Spleen (tissue), 11 donors: ENCODE measurements around the gene SMIM36. TPM values are rescaled to one million over a fixed set of nuclear protein-coding genes. Genes with fewer than 3 reads are reported as not detected.

Experiments used
- DNase-seq: peaks from one replicate; pipeline ENCODE4 v3.0.0-alpha.2; 2020
- H3K27ac ChIP-seq, 8 donors: fragments of 200-600 bp; sonication (generic) in 7 of 8; 1 replicate in 4 of 8; 2 replicates in 4 of 8; pipeline versions ENCODE4 v1.5.0 to v1.8.0; 2016 to 2021; ENCODE audit warnings: inconsistent platforms in 4 of 8, mild to moderate bottlenecking in 4 of 8, moderate library complexity in 1 of 8
- H3K27me3 ChIP-seq, 7 donors: fragments of 200-600 bp; sonication (generic) in 6 of 7; replicated peaks in 1 of 7; 1 replicate in 4 of 7; 2 replicates in 3 of 7; pipeline versions ENCODE4 v1.5.0 to v1.8.0; 2016 to 2021; ENCODE audit warnings: inconsistent platforms in 3 of 7, mild to moderate bottlenecking in 1 of 7
- H3K36me3 ChIP-seq, 6 donors: fragments of 200-600 bp; sonication (generic) in 5 of 6; 1 replicate in 4 of 6; 2 replicates in 2 of 6; pipeline versions ENCODE4 v1.5.0 to v1.8.0; 2016 to 2021; ENCODE audit warnings: inconsistent platforms in 2 of 6
- H3K4me1 ChIP-seq, 6 donors: fragments of 200-600 bp; sonication (generic) in 5 of 6; 1 replicate in 3 of 6; 2 replicates in 3 of 6; pipeline versions ENCODE4 v1.5.0 to v1.8.0; 2016 to 2021; ENCODE audit warnings: inconsistent platforms in 3 of 6
- H3K4me3 ChIP-seq, 8 donors: fragments of 200-600 bp; sonication (generic) in 7 of 8; 1 replicate in 4 of 8; 2 replicates in 4 of 8; pipeline versions ENCODE4 v1.5.0 to v1.8.0; 2016 to 2021; ENCODE audit warnings: inconsistent platforms in 4 of 8, mild to moderate bottlenecking in 4 of 8, moderate library complexity in 2 of 8
- H3K9me3 ChIP-seq, 8 donors: fragments of 200-600 bp; sonication (generic) in 7 of 8; 1 replicate in 4 of 8; 2 replicates in 4 of 8; pipeline versions ENCODE4 v1.5.0 to v1.8.0; 2016 to 2021; ENCODE audit warnings: inconsistent platforms in 4 of 8
- CTCF ChIP-seq, 11 experiments: fragments of 200-600 bp in 7 of 11; fragments of 450-650 bp in 4 of 11; sonication (generic) in 4 of 11; IDR thresholded peaks in 8 of 11; conservative IDR thresholded peaks in 3 of 11; 1 replicate in 7 of 11; 2 replicates in 4 of 11; pipeline versions ENCODE4 v1.4.0 to v1.8.0; 2016 to 2021; ENCODE audit warnings: antibody characterized with exemption in 11 of 11, inconsistent platforms in 4 of 11, mild to moderate bottlenecking in 1 of 11
- POLR2A ChIP-seq, 3 donors: fragments of 450-650 bp; IDR thresholded peaks; one replicate each; pipeline ENCODE4 v1.5.1; 2017; ENCODE audit warnings: antibody characterized with exemption in 3 of 3, mild to moderate bottlenecking in 1 of 3
- POLR2AphosphoS5 ChIP-seq, 3 donors: sonication (generic); formaldehyde crosslinking; IDR thresholded peaks; one replicate each; pipeline ENCODE4 v1.5.1; 2017; ENCODE audit warnings: antibody characterized with exemption in 3 of 3
- WGBS, 5 donors: extraction: QIAGEN DNeasy Blood & Tissue Kit in 3 of 5; methylation state at CpG; one replicate each; pipeline versions ENCODE4 v1.1.5 to v1.1.7; 2013 to 2018; 5-methylcytosine and 5-hydroxymethylcytosine counted together
- intact Hi-C: fragments of 100-400 bp; cut with DNase I; formaldehyde crosslinking; loops from one replicate; pipeline ENCODE4 v1.15.0; 2023; ENCODE audit warnings: low total_unique reads
- polyA plus RNA-seq, 3 donors: library from polyadenylated mRNA; stranded (reverse); fragments of 200-250 nt; gene quantifications; one replicate each; pipeline ENCODE4 v1.2.1, GENCODE V29; 2013
- total RNA-seq, 7 donors: library from RNA; depleted of rRNA in 3 of 7; stranded (reverse); fragments of >200 nt in 3 of 7; fragmentation: NEBNext Ultra II Directional in 4 of 7; extraction: Animal tissue kit (Norgen Biotek cat#: 25700) in 4 of 7; gene quantifications; one replicate each; pipeline versions ENCODE4 v1.1.0 to v1.2.1, GENCODE V29; 2016 to 2021
- donor health status: healthy with polysubstance abuse.
- donor health status: DM: no; HTN: no; CAD: no; lungs with moderate emphysema.
- donor health status: DM: no; HTN: no; CAD: no.
- donor health status: Bipolar disorder and iron deficiency.
- donor health status: healthy.
- donor health status: DM: no; HTN: no; CAD: no.
- donor health status: DM: yes; HTN: yes; CAD: no.

SMIM36 gene
- total and polyA plus RNA-seq, 10 donors, result not detected

- WGBS, 5 donors, result 62 to 77% (median 72%) methylated on average over 4 of the region's 4 CpGs
- TF ChIP-seq CTCF (IDR thresholded peaks at IDR 0.05 in 8 of 11, conservative IDR thresholded peaks at IDR 0.05 in 3 of 11) (no peak), POLR2AphosphoS5 (IDR thresholded peaks at IDR 0.05) (no peak), POLR2A (IDR thresholded peaks at IDR 0.05) (no peak)
- DNase-seq, result no peak
- Histone ChIP-seq H3K36me3 (no peaks in the 10 kb centered on the region), H3K27me3 (no peaks in the 10 kb centered on the region), H3K27ac (peak overlapping the region in 5 of 8 donors; percentile 2 to 52 (median 35)), H3K4me3 (no peak overlapping the region), H3K4me1 (peaks cover 0 to 13% (median 7%) of the 10 kb centered on the region in 6 donors), H3K9me3 (no peaks in the 10 kb centered on the region)
- intact Hi-C loops, result no loop called here
Measured at GRCh38 chr17:55430541-55431288, 80.5 kb downstream of the SMIM36 start.

- DNase-seq, result no peak
- Histone ChIP-seq H3K27ac (no peak overlapping the region), H3K4me3 (no peak overlapping the region), H3K27me3 (peaks cover 0 to 18% (median 0%) of the 10 kb centered on the region in 7 donors), H3K36me3 (no peaks in the 10 kb centered on the region), H3K9me3 (no peaks in the 10 kb centered on the region), H3K4me1 (peaks cover 0 to 16% (median 8%) of the 10 kb centered on the region in 6 donors)
- intact Hi-C loops, result no loop called here
- TF ChIP-seq CTCF (IDR thresholded peaks at IDR 0.05 in 8 of 11, conservative IDR thresholded peaks at IDR 0.05 in 3 of 11), result no peak
- no peak for TF ChIP-seq POLR2AphosphoS5 (IDR thresholded peaks at IDR 0.05)
- no peak for TF ChIP-seq POLR2A (IDR thresholded peaks at IDR 0.05)
- 83 to 93% (median 88%) methylated on average over 2 of the region's 2 CpGs for WGBS, 5 donors
Measured at GRCh38 chr17:55427587-55427882, 83.7 kb downstream of the SMIM36 start.

- H3K9me3 ChIP-seq, result no peaks in the 10 kb centered on the region
- no peaks in the 10 kb centered on the region for H3K36me3 ChIP-seq
- peaks cover 0 to 18% (median 0%) of the 10 kb centered on the region in 7 donors for H3K27me3 ChIP-seq
- H3K27ac ChIP-seq, result no peak overlapping the region
- H3K4me1 ChIP-seq, result peaks cover 0 to 21% (median 12%) of the 10 kb centered on the region in 6 donors
- intact Hi-C loops, result no loop called here
- no peak overlapping the region for H3K4me3 ChIP-seq
- no peak for DNase-seq
- TF ChIP-seq CTCF (IDR thresholded peaks at IDR 0.05 in 8 of 11, conservative IDR thresholded peaks at IDR 0.05 in 3 of 11) (no peak), POLR2A (IDR thresholded peaks at IDR 0.05) (no peak), POLR2AphosphoS5 (IDR thresholded peaks at IDR 0.05) (no peak)
- 44 to 63% (median 57%) methylated on average over 2 of the region's 2 CpGs for WGBS, 5 donors
Measured at GRCh38 chr17:55426851-55427586, 84.2 kb downstream of the SMIM36 start.

- Histone ChIP-seq H3K4me3 (no peak overlapping the region), H3K36me3 (no peaks in the 10 kb centered on the region), H3K9me3 (no peaks in the 10 kb centered on the region), H3K27me3 (peaks cover 0 to 18% (median 0%) of the 10 kb centered on the region in 7 donors), H3K27ac (no peak overlapping the region), H3K4me1 (peaks cover 0 to 28% (median 17%) of the 10 kb centered on the region in 6 donors)
- intact Hi-C loops, result no loop called here
- no peak for DNase-seq
- TF ChIP-seq CTCF (IDR thresholded peaks at IDR 0.05 in 8 of 11, conservative IDR thresholded peaks at IDR 0.05 in 3 of 11) (no peak), POLR2AphosphoS5 (IDR thresholded peaks at IDR 0.05) (no peak), POLR2A (IDR thresholded peaks at IDR 0.05) (no peak)
- WGBS, 5 donors, result 55 to 71% (median 63%) methylated on average over 4 of the region's 4 CpGs
Measured at GRCh38 chr17:55424893-55425540, 86.2 kb downstream of the SMIM36 start.
